Pancreas (tissue), 10 donors: ENCODE measurements around the gene MID1. TPM values are rescaled to one million over a fixed set of nuclear protein-coding genes. Genes with fewer than 3 reads are reported as not detected.
A peak's percentile ranks its signal among the peaks of the same experiment; 100 is the strongest.

Experiments
- ATAC-seq, 4 donors: fragments of 200-7000 bp; cut with Tn5 transposase; one replicate each; pipeline versions ENCODE4 v1.8.0 to v1.9.1; 2020; ENCODE audit warnings: mild to moderate bottlenecking in 4 of 4, moderate library complexity in 4 of 4
- DNase-seq, 6 donors: peaks; one replicate each; pipeline ENCODE4 v3.0.0-alpha.2; 2020
- FAIRE-seq: peaks from 2 replicates; lab custom pipeline; 2012; peaks lifted over from hg19 to GRCh38; lab: Jason Lieb, UNC
- H3K27ac ChIP-seq, 4 donors: fragments of 200-600 bp; sonication (generic); 1 replicate in 3 of 4; 2 replicates in 1 of 4; pipeline versions ENCODE4 v1.5.0 to v1.8.0; 2020
- H3K27me3 ChIP-seq, 4 donors: fragments of 200-600 bp; one replicate each; pipeline ENCODE4 v1.8.0; 2021
- H3K36me3 ChIP-seq, 3 donors: fragments of 200-600 bp; sonication (generic) in 1 of 3; one replicate each; pipeline versions ENCODE4 v1.5.0 to v1.8.0; 2020 to 2021
- H3K4me1 ChIP-seq, 3 donors: fragments of 200-600 bp; one replicate each; pipeline ENCODE4 v1.8.0; 2021
- H3K4me3 ChIP-seq, 4 donors: fragments of 200-600 bp; sonication (generic) in 2 of 4; one replicate each; pipeline versions ENCODE4 v1.5.0 to v1.8.0; 2020 to 2021
- H3K9me3 ChIP-seq, 4 donors: fragments of 200-600 bp; one replicate each; pipeline ENCODE4 v1.8.0; 2021
- CTCF ChIP-seq, 4 donors: fragments of 200-600 bp; sonication (generic) in 3 of 4; IDR thresholded peaks; one replicate each; pipeline versions ENCODE4 v1.5.0 to v1.8.0; 2021; ENCODE audit warnings: antibody characterized with exemption in 4 of 4
- WGBS, 2 donors: extraction: QIAGEN DNeasy Blood & Tissue Kit; methylation state at CpG; one replicate each; pipeline ENCODE4 v1.1.7; 2013; 5-methylcytosine and 5-hydroxymethylcytosine counted together
- intact Hi-C, 3 donors: fragments of 100-400 bp; cut with DNase I; formaldehyde crosslinking; loops; one replicate each; pipeline versions ENCODE4 v1.11.1 to v1.14.2; 2022
- polyA plus RNA-seq, 2 donors: library from polyadenylated mRNA; stranded (reverse); fragments of 200-250 nt; gene quantifications; one replicate each; pipeline ENCODE4 v1.2.3, GENCODE V29; 2013
- total RNA-seq, 6 donors: library from RNA; stranded (reverse); fragmentation: NEBNext Ultra II Directional in 4 of 6; extraction: Animal tissue kit (Norgen Biotek cat#: 25700) in 4 of 6; gene quantifications; one replicate each; pipeline versions ENCODE4 v1.2.1 to v1.2.4, GENCODE V29; 2021 to 2023
- donor health status: healthy with polysubstance abuse.
- donor health status: DM: no; HTN: no; CAD: no; lungs with moderate emphysema.
- donor health status: DM: no; HTN: no; CAD: no.
- donor health status: control.
- donor health status: control.
- donor health status: Bipolar disorder and iron deficiency.
- donor health status: DM: yes; HTN: yes; CAD: no.
- donor health status: DM: no; HTN: no; CAD: no.
- donor health status: DM: no; HTN: no; CAD: no.
- donor health status: DM: yes; HTN: yes; CAD: no.

The MID1 gene
- total and polyA plus RNA-seq, 8 donors = 3.3 to 19.2 (median 5.1) TPM

- TF ChIP-seq CTCF (IDR thresholded peaks at IDR 0.05) = no peak
- intact Hi-C loops = no loop called here
These were observed 135.1 kb downstream of the MID1 start for GRCh38 chrX:10485326-10485725.

GRCh38 chrX:10484683-10485247 lies 135.6 kb downstream of the MID1 start:
- TF ChIP-seq CTCF (IDR thresholded peaks at IDR 0.05) = no peak
- no peak for DNase-seq
- intact Hi-C loops = no loop called here
- WGBS, 2 donors = 77 to 92% methylated on average over 7 of the region's 7 CpGs
- no peaks in the 10 kb centered on the region for H3K9me3 ChIP-seq
- no peak overlapping the region for H3K4me3 ChIP-seq
- no peak for FAIRE-seq
- no peaks in the 10 kb centered on the region for H3K36me3 ChIP-seq
- no peak for ATAC-seq
- no peaks in the 10 kb centered on the region for H3K27me3 ChIP-seq
- peaks cover 0 to 3% (median 0%) of the 10 kb centered on the region in 3 donors for H3K4me1 ChIP-seq
- no peak overlapping the region for H3K27ac ChIP-seq

More at GRCh38 chrX:10485326-10485725, 135.1 kb downstream of the MID1 start:
- Histone ChIP-seq H3K27me3 (no peaks in the 10 kb centered on the region), H3K4me1 (peaks cover 0 to 3% (median 0%) of the 10 kb centered on the region in 3 donors), H3K36me3 (no peaks in the 10 kb centered on the region), H3K4me3 (no peak overlapping the region), H3K9me3 (no peaks in the 10 kb centered on the region), H3K27ac (no peak overlapping the region)
- WGBS, 2 donors = 70 to 93% methylated on average over 3 of the region's 3 CpGs
- DNase-seq = no peak
- peak; percentile 78 for FAIRE-seq
- ATAC-seq = no peak

- H3K4me3 ChIP-seq = no peak overlapping the region
- H3K36me3 ChIP-seq = no peaks in the 10 kb centered on the region
- no peak for FAIRE-seq
- no peak for TF ChIP-seq CTCF (IDR thresholded peaks at IDR 0.05)
- H3K27me3 ChIP-seq = no peaks in the 10 kb centered on the region
- H3K27ac ChIP-seq = peak overlapping the region in 2 of 4 donors; percentile 14 to 62
- ATAC-seq = peak in 3 of 4 donors; percentile 41 to 84 (median 77)
- H3K9me3 ChIP-seq = no peaks in the 10 kb centered on the region
- WGBS, 2 donors = 24 to 34% methylated on average over 9 of the region's 9 CpGs
- intact Hi-C loops = no loop called here
- peaks cover 0 to 3% (median 0%) of the 10 kb centered on the region in 3 donors for H3K4me1 ChIP-seq
- peak in 3 of 6 donors; percentile 8 to 33 (median 30) for DNase-seq
These were observed 137.1 kb downstream of the MID1 start for GRCh38 chrX:10483191-10483831.

GRCh38 chrX:10482708-10483107 lies 137.7 kb downstream of the MID1 start:
- intact Hi-C loops = no loop called here
- WGBS, 2 donors = 52 to 73% methylated on average over 5 of the region's 5 CpGs
- no peak for TF ChIP-seq CTCF (IDR thresholded peaks at IDR 0.05)
- H3K27me3 ChIP-seq = no peaks in the 10 kb centered on the region
- ATAC-seq = no peak
- no peak for DNase-seq
- H3K4me1 ChIP-seq = peaks cover 0 to 3% (median 0%) of the 10 kb centered on the region in 3 donors
- no peak overlapping the region for H3K4me3 ChIP-seq
- no peaks in the 10 kb centered on the region for H3K9me3 ChIP-seq
- peak overlapping the region in 2 of 4 donors; percentile 14 to 62 for H3K27ac ChIP-seq
- no peaks in the 10 kb centered on the region for H3K36me3 ChIP-seq
- peak; percentile 56 for FAIRE-seq

- DNase-seq (no peak), FAIRE-seq (no peak), ATAC-seq (no peak)
- intact Hi-C loops = no loop called here
- Histone ChIP-seq H3K27ac (no peak overlapping the region), H3K4me1 (peaks cover 0 to 3% (median 0%) of the 10 kb centered on the region in 3 donors), H3K4me3 (no peak overlapping the region), H3K9me3 (no peaks in the 10 kb centered on the region), H3K27me3 (no peaks in the 10 kb centered on the region), H3K36me3 (no peaks in the 10 kb centered on the region)
- 71 to 95% methylated on average over 9 of the region's 9 CpGs for WGBS, 2 donors
- TF ChIP-seq CTCF (IDR thresholded peaks at IDR 0.05) = no peak
These were observed 138.1 kb downstream of the MID1 start for GRCh38 chrX:10482261-10482660.
